Sigmoid colon (tissue), 7 donors: ENCODE results near the gene ZNF280B. TPM values are rescaled to one million over a fixed set of nuclear protein-coding genes. Genes with fewer than 3 reads are reported as not detected.
"Not testable (repeated sequence)": the region's sequence is repeated elsewhere in the genome, so short reads cannot be mapped to it uniquely, and the experiment has no call there.

Experiments used
- DNase-seq: peaks from one replicate; pipeline ENCODE4 v3.0.0-alpha.2; 2019
- H3K27ac ChIP-seq, 4 donors: fragments of 200-600 bp; sonication (generic); one replicate each; pipeline ENCODE4 v1.5.1; 2016 to 2019; ENCODE audit warnings: mild to moderate bottlenecking in 1 of 4
- H3K27me3 ChIP-seq, 3 donors: fragments of 200-600 bp; sonication (generic); one replicate each; pipeline ENCODE4 v1.5.1; 2019; ENCODE audit warnings: mild to moderate bottlenecking in 1 of 3
- H3K36me3 ChIP-seq, 4 donors: fragments of 200-600 bp; sonication (generic); one replicate each; pipeline ENCODE4 v1.5.1; 2016 to 2019
- H3K4me1 ChIP-seq, 4 donors: fragments of 200-600 bp; sonication (generic); one replicate each; pipeline ENCODE4 v1.5.1; 2017 to 2019
- H3K4me3 ChIP-seq, 4 donors: fragments of 200-600 bp; sonication (generic); one replicate each; pipeline ENCODE4 v1.5.1; 2017 to 2019; ENCODE audit warnings: mild to moderate bottlenecking in 2 of 4, moderate library complexity in 1 of 4
- H3K9me3 ChIP-seq, 4 donors: fragments of 200-600 bp in 3 of 4; sonication (generic) in 3 of 4; one replicate each; pipeline versions ENCODE4 v1.5.1 to v1.6.1; 2013 to 2019
- EP300 ChIP-seq, 4 donors: sonication (generic); formaldehyde crosslinking; IDR thresholded peaks; one replicate each; pipeline ENCODE4 v1.6.1; 2017; ENCODE audit warnings: antibody characterized with exemption in 4 of 4
- POLR2A ChIP-seq, 2 donors: fragments of 450-650 bp; IDR thresholded peaks; one replicate each; pipeline ENCODE4 v1.6.1; 2016; ENCODE audit warnings: antibody characterized with exemption in 2 of 2, mild to moderate bottlenecking in 2 of 2, moderate library complexity in 2 of 2
- POLR2AphosphoS5 ChIP-seq, 4 donors: sonication (generic); formaldehyde crosslinking; IDR thresholded peaks; one replicate each; pipeline ENCODE4 v1.6.1; 2017; ENCODE audit warnings: antibody characterized with exemption in 4 of 4
- WGBS, 2 donors: extraction: QIAGEN DNeasy Blood & Tissue Kit; methylation state at CpG; one replicate each; pipeline ENCODE4 v1.1.7; 2013; 5-methylcytosine and 5-hydroxymethylcytosine counted together
- intact Hi-C: fragments of 100-400 bp; cut with DNase I; formaldehyde crosslinking; loops from one replicate; pipeline ENCODE4 v1.15.1; 2023
- polyA plus RNA-seq, 3 donors: library from polyadenylated mRNA; stranded (reverse); fragments of 200-250 nt; gene quantifications; one replicate each; pipeline ENCODE4 v1.2.3, GENCODE V29; 2013
- total RNA-seq, 4 donors: library from RNA; depleted of rRNA; stranded (reverse); fragments of >200 nt; gene quantifications; one replicate each; pipeline ENCODE4 v1.1.0, GENCODE V29; 2016
- TF ChIP-seq, protein P1 (sequence below), 4 experiments: fragments of 450-650 bp in 3 of 4; fragments of 200-600 bp in 1 of 4; IDR thresholded peaks; one replicate each; pipeline ENCODE4 v1.5.1; 2016 to 2019; ENCODE audit warnings: antibody characterized with exemption in 4 of 4, mild to moderate bottlenecking in 3 of 4, moderate library complexity in 2 of 4
- donor health status: healthy with polysubstance abuse.
- donor health status: Bipolar disorder and iron deficiency.
- donor health status: healthy.

Gene ZNF280B
- total and polyA plus RNA-seq, 7 donors = under 0.01 to 1.1 (median 0.41) TPM

DNA sequence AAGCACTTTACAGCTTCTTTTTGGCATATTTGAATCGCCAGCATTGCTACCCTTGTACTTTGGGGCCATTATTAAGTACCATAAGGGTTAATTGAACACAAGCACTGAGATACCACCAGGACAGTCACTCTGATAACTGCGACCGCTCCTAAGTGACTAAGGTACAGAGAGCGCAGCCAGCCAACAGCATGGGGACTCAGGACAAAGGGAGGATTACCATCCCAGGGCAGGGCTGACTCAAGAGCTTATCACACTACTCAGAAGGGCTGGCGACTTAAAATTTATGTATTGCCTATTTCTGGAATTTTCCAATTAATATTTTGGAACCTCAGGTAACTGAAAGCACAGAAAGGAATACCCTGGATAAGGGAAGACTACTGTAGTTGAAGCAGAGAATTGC lies 11.0 kb upstream of the ZNF280B start:
- Histone ChIP-seq H3K27ac (no peak overlapping the region), H3K36me3 (no peaks in the 10 kb centered on the region), H3K27me3 (peaks cover 0 to 20% (median 0%) of the 10 kb centered on the region in 3 donors), H3K4me1 (no peaks in the 10 kb centered on the region), H3K9me3 (no peaks in the 10 kb centered on the region), H3K4me3 (no peak overlapping the region)
- DNase-seq = no peak
- 65 to 83% methylated on average over 5 of the region's 5 CpGs for WGBS, 2 donors
- intact Hi-C loops = no loop called here
- TF ChIP-seq, protein P1, sequence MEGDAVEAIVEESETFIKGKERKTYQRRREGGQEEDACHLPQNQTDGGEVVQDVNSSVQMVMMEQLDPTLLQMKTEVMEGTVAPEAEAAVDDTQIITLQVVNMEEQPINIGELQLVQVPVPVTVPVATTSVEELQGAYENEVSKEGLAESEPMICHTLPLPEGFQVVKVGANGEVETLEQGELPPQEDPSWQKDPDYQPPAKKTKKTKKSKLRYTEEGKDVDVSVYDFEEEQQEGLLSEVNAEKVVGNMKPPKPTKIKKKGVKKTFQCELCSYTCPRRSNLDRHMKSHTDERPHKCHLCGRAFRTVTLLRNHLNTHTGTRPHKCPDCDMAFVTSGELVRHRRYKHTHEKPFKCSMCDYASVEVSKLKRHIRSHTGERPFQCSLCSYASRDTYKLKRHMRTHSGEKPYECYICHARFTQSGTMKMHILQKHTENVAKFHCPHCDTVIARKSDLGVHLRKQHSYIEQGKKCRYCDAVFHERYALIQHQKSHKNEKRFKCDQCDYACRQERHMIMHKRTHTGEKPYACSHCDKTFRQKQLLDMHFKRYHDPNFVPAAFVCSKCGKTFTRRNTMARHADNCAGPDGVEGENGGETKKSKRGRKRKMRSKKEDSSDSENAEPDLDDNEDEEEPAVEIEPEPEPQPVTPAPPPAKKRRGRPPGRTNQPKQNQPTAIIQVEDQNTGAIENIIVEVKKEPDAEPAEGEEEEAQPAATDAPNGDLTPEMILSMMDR (IDR thresholded peaks at IDR 0.05) = no peak
- TF ChIP-seq EP300 (IDR thresholded peaks at IDR 0.05) (no peak), POLR2A (IDR thresholded peaks at IDR 0.05) (no peak), POLR2AphosphoS5 (IDR thresholded peaks at IDR 0.05) (no peak)

DNA sequence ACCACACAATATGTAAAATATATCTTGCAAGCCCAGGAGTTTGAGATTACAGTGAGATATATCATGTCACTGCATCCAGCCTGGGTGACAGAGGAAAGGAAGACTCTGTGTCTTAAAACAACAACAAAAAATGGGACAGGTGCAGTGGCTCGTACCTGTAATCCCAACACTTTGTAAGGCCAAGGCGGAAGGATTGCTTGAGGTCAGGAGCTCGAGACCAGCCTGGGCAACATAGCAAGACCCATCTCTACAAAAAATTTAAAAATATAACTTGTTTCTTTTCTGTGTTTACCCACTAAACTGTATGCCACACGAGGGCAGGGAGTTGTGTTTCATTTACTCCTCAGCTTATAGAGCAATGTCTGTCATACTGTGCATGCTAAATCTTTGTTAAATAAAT lies 8.4 kb upstream of the ZNF280B start:
- intact Hi-C loops = no loop called here

DNA sequence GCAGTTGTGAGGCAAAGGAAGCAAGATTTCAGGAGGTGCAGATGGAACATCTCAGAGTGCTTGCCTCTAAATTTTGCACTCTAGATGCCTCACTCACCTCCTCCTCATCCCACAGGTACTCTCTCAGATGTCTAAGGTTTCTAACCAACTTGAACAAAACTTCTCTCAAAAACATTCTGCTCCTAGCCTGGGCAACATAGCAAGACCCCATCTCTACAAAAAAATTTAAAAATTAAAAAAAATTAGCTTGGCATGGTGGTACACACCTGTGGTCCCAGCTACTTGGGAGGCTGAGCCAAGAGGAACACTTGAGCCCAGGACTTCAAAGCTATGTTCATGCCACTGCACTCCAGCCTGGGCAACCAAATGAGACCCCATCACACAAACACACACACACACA lies 7.3 kb upstream of the ZNF280B start:
- H3K4me1 ChIP-seq = no peaks in the 10 kb centered on the region
- H3K4me3 ChIP-seq = no peak overlapping the region
- H3K27me3 ChIP-seq = peaks cover 0 to 34% (median 0%) of the 10 kb centered on the region in 3 donors
- H3K27ac ChIP-seq = no peak overlapping the region
- peaks cover 0 to under 1% (median 0%) of the 10 kb centered on the region in 4 donors for H3K9me3 ChIP-seq
- H3K36me3 ChIP-seq = no peaks in the 10 kb centered on the region
- TF ChIP-seq, protein P1 (IDR thresholded peaks at IDR 0.05) = no peak
- TF ChIP-seq POLR2AphosphoS5 (IDR thresholded peaks at IDR 0.05) (no peak), EP300 (IDR thresholded peaks at IDR 0.05) (no peak), POLR2A (IDR thresholded peaks at IDR 0.05) (no peak)
- DNase-seq = no peak
- intact Hi-C loops = no loop called here

More for the DNA sequence above, 8.4 kb upstream of the ZNF280B start:
- Histone ChIP-seq H3K9me3 (no peaks in the 10 kb centered on the region), H3K36me3 (no peaks in the 10 kb centered on the region), H3K27me3 (peaks cover 0 to 34% (median 0%) of the 10 kb centered on the region in 3 donors), H3K27ac (no peak overlapping the region), H3K4me3 (no peak overlapping the region), H3K4me1 (no peaks in the 10 kb centered on the region)
- no peak for DNase-seq
- 66 to 72% methylated on average over 4 of the region's 4 CpGs for WGBS, 2 donors
- TF ChIP-seq EP300 (IDR thresholded peaks at IDR 0.05) = no peak
- no peak for TF ChIP-seq POLR2A (IDR thresholded peaks at IDR 0.05)
- TF ChIP-seq, protein P1 (IDR thresholded peaks at IDR 0.05) = no peak
- no peak for TF ChIP-seq POLR2AphosphoS5 (IDR thresholded peaks at IDR 0.05)

DNA sequence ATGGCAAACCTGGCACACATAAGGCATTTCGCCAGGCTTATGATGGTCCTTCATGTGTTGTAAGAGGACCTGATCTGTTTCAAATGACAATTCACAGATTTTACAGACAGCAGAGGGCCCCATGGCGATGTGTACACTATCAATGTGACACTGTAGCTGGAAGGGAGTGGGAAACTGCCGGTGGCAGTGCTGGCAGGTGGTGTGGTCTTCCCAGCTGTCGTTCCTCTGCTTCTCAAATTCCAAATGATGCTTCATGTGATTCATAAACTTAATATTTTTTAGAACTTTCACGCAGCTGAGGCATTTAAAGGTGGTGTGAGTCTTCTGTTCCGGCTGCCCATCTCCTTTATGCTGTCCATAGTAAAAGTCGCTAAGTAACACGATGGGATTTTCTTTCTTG lies 5.9 kb upstream of the ZNF280B start:
- H3K27me3 ChIP-seq = peaks cover 0 to 34% (median 0%) of the 10 kb centered on the region in 3 donors
- H3K36me3 ChIP-seq, intact Hi-C loops, H3K27ac ChIP-seq, H3K4me3 ChIP-seq, H3K9me3 ChIP-seq, DNase-seq, H3K4me1 ChIP-seq: not testable (repeated sequence)
- 33 to 54% methylated on average over 8 of the region's 8 CpGs for WGBS, 2 donors

DNA sequence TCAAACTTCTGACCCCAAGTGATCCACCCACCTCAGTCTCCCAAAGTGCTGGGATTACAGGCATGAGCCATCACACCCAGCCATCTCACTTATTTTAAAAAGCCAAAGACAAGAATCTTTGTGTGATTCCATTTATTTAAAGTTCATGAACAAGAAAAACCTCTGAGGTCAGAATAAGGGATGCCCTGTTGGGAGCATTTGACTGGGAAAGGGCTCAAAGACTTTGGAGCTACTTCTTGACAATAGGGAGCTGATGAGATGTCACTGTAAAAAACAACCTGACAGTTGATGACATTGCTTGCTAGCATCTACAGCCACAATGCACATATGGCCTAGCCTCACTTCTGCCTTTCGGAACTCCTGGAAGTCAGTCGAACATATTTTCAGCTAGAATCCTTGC lies 5.1 kb upstream of the ZNF280B start:
- DNase-seq = no peak
- H3K27me3 ChIP-seq = peaks cover 0 to 34% (median 0%) of the 10 kb centered on the region in 3 donors
- H3K27ac ChIP-seq = no peak overlapping the region
- no peaks in the 10 kb centered on the region for H3K36me3 ChIP-seq
- intact Hi-C loops = no loop called here
- H3K4me1 ChIP-seq = peaks cover 0 to 3% (median 0%) of the 10 kb centered on the region in 4 donors
- no peak overlapping the region for H3K4me3 ChIP-seq
- no peak for TF ChIP-seq POLR2AphosphoS5 (IDR thresholded peaks at IDR 0.05)
- WGBS, 2 donors = 95 to 97% methylated on average over 2 of the region's 2 CpGs
- H3K9me3 ChIP-seq = peaks cover 0 to 8% (median 5%) of the 10 kb centered on the region in 4 donors

DNA sequence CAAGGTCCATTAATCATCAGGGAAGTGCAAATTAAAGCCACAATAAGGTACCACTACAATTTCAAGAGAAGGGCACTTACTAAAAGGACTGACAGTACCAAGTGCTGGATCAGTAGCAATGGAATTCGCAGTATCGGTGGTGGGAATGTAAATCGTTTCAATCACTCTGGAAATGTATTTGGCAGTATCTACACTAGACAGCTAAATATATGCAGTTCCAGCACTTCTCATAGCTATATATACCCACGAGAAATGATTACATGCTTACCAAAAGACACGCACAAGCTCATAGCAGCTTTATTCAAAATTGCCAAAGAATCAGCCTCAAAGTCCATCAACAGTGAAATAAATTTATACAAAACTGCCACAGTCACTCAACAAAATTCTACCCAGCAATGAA lies 4.4 kb upstream of the ZNF280B start:
- no peak overlapping the region for H3K27ac ChIP-seq
- H3K27me3 ChIP-seq = peaks cover 0 to 34% (median 5%) of the 10 kb centered on the region in 3 donors
- peaks cover 0 to 9% (median 2%) of the 10 kb centered on the region in 4 donors for H3K4me1 ChIP-seq
- no peak for DNase-seq
- peaks cover 0 to 8% (median 5%) of the 10 kb centered on the region in 4 donors for H3K9me3 ChIP-seq
- no peaks in the 10 kb centered on the region for H3K36me3 ChIP-seq
- TF ChIP-seq EP300 (IDR thresholded peaks at IDR 0.05) (no peak), POLR2A (IDR thresholded peaks at IDR 0.05) (no peak), POLR2AphosphoS5 (IDR thresholded peaks at IDR 0.05) (no peak)
- TF ChIP-seq, protein P1 (IDR thresholded peaks at IDR 0.05) = no peak
- 84% methylated on average over 5 of the region's 5 CpGs for WGBS, 2 donors
- intact Hi-C loops = no loop called here
- H3K4me3 ChIP-seq = no peak overlapping the region

DNA sequence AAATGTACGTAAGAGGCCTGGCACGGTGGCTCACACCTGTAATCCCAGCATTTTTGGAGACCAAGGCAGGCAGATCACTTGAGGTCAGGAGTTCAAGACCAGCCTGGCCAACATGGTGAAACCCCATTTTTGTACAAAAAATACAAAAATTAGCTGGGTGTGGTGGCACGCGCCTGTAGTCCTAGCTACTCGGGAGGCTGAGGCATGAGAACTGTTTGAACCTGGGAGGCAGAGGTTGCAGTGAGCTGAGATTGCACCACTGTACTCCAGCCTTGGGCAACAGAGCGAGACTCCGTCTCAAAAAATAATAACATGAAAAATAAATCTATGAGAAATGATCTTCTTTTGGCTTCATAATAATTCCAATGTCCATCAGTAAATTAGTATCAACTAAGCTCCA lies 2.3 kb upstream of the ZNF280B start:
- H3K27me3 ChIP-seq = peaks cover 0 to 24% (median 5%) of the 10 kb centered on the region in 3 donors
- intact Hi-C loops, H3K36me3 ChIP-seq, DNase-seq, H3K9me3 ChIP-seq, H3K27ac ChIP-seq, H3K4me3 ChIP-seq: not testable (repeated sequence)
- H3K4me1 ChIP-seq = peaks cover 0 to 11% (median 3%) of the 10 kb centered on the region in 4 donors
- WGBS, 2 donors = 96% methylated on average over 7 of the region's 7 CpGs

DNA sequence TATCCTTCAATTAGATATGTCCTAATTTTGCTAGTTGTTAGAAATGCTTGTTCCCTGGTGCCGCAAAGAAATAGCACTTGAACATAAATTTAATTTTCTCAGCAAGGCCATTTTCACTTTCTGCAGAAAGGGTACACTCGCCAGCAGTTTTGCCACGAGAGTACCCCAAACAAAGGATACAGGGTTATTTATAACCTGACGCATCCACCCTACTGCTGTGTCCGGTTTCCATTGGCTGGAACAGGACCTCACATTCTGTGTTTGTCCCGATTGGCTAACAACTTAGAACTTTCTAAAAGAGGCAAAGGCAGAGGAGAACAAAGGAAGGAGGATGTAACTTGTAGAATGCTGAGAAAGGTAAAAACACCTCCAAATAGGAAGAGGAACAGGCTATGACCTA lies 1.4 kb upstream of the ZNF280B start:
- H3K36me3 ChIP-seq, intact Hi-C loops, H3K4me3 ChIP-seq, DNase-seq, H3K27ac ChIP-seq, H3K9me3 ChIP-seq: not testable (repeated sequence)
- Histone ChIP-seq H3K4me1 (peaks cover 0 to 11% (median 3%) of the 10 kb centered on the region in 4 donors), H3K27me3 (peaks cover 0 to 17% (median 5%) of the 10 kb centered on the region in 3 donors)
- 95 to 96% methylated on average over 6 of the region's 6 CpGs for WGBS, 2 donors
